Measurements from ENCODE around the gene TXN2. TPM values are rescaled to one million over a fixed set of nuclear protein-coding genes. Genes with fewer than 3 reads are reported as not detected.
A peak's percentile ranks its signal among the peaks of the same experiment; 100 is the strongest.

TXN2 gene
- total RNA-seq, 1 experiment from 2014 or later = 26.9 TPM

DNA sequence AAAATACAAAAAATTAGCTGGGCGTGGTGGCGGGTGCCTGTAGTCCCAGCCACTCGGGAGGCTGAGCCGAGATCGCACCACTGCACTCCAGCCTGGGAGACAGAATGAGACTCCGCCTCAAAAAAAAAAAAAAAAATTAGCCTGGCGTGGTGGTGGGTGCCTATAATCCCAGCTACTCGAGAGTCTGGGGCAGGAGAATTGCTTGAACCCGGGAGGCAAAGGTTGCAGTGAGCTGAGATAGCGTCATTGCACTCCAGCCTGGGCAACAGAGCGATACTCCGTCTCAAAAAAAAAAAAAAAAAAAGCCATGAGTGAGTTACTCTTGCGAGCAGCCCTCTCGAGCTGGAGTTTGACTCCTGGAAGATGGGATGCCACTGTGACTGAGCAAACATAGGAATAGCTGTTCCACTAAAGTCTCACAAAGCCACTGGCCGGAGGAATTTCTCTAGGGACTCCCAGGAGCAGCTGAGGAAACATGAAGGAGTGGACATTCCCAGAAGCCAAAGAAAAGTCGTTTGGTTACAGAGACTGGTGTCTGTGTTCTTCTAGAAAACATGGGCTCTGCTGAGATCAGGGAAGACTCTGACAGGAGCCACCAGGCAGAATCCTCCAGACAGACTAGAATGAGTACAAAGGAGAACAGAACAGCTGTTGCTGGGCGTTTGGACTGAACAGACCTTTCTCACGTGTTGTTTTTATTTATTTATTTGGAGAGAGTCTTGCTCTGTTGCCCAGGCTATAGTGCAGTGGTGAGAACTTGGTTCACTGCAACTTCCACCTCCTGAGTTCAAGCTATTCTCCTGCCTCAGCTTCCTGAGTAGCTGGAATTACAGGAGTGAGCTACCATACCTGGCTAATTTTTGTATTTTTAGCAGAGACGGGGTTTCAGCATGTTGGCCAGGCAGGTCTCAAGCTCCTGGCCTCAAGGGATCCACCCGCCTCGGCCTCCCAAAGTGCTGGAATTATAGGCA lies 61.2 kb downstream of the TXN2 start:
- in situ Hi-C loops (cut with HindIII; ENCODE audit: low pct_unique_long_range_greater_than_20kb, low sequenced_read_pairs) = no loop called here
- DNase-seq (ENCODE audit: low read depth, low spot score) = no peak

DNA sequence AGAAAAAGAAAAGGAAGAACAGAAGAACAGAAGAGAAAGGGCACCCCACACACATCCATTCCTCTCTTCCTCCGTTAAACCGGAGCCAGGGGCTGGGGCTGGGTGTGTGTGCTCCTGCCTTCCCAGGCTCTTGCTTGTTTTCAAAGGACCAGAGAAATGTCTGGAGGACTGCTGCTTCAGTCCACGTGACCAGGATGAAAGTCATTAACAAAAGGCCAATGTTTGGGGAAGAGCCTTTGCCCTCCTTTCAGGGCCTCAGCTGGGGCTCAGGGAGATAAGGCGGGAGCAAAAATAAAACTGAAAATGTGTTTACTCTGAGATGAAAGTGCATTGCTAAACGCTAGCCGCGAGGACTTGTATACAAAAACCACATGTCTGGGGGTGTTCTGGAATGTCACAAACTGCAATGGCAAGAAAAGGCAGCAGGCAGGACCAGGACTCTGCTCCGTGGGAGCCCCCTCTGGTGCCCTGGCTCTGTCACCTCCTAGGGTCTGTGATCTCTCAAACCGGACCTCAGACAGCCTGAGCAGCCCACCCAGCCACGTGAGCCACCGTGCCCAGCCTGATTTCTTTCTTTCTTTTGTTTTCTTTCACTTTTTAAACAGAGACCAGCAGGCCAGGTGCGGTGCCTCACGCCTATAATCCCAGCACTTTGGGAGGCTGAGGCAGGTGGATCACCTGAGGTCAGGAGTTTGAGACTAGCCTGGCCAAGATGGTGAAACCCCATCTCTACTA lies 62.1 kb downstream of the TXN2 start:
- DNase-seq (ENCODE audit: low read depth, low spot score) = peak; percentile 82
- in situ Hi-C loops (cut with HindIII; ENCODE audit: low pct_unique_long_range_greater_than_20kb, low sequenced_read_pairs) = no loop called here

DNA sequence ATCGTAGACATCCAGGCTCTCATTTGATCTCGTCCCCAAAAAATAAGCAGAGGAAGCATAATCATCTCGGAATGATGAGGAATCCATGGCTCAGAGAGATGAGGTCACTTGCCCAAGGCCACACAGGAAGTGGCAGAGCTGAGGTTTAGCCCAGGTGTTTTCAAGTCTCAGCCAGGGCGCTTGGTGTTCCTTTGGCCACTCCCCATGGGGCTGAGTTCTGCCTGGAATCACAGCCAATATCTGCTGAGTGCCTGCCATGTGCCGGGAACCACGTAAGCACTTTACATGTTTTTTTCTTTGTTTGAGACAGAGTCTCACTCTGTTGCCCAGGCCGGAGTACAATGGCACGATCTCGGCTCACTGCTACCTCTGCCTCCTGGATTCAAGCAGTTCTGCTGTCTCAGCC lies 64.2 kb downstream of the TXN2 start:
- peak; percentile 33 for DNase-seq (ENCODE audit: low read depth, low spot score)
- in situ Hi-C loops (cut with HindIII; ENCODE audit: low pct_unique_long_range_greater_than_20kb, low sequenced_read_pairs) = no loop called here

Small RNA genes within 50 kb of the gene (small RNA-seq; reads per million reads assigned to genes)
- gene RF00019 = 0 reads per million in 2 experiments

Other genes with a start within 250 kb of the TXN2 start
- 29.8 and 36.4 TPM in 2 replicates for gene APOL2, start 242.1 kb downstream of the TXN2 start, total RNA-seq (2014; rRNA removed; shearing (Covaris generic))
- gene APOL1, start 228.5 kb downstream of the TXN2 start, total RNA-seq (2014; rRNA removed; shearing (Covaris generic)) = 1.5 and 2.6 TPM in 2 replicates
- gene MYH9, start 93.7 kb downstream of the TXN2 start, total RNA-seq (2014; rRNA removed; shearing (Covaris generic)) = 69.7 and 99.6 TPM in 2 replicates
- gene FOXRED2, start 25.4 kb upstream of the TXN2 start, total RNA-seq (2014; rRNA removed; shearing (Covaris generic)) = 12.9 and 15.2 TPM in 2 replicates
- 750 and 852 TPM in 2 replicates for gene EIF3D, start 47.5 kb upstream of the TXN2 start, total RNA-seq (2014; rRNA removed; shearing (Covaris generic))
- not detected in 2 replicates for gene CACNG2, start 222.1 kb upstream of the TXN2 start, total RNA-seq (2014; rRNA removed; shearing (Covaris generic))